GM18502 (cell line): ENCODE measurements around the gene CPE.

Source experiments
- ATAC-seq: cut with Tn5 transposase; IDR thresholded peaks from one replicate; pipeline ENCODE4 v1.9.1; 2021; ENCODE audit warnings: mild to moderate bottlenecking; ENCODE audit not compliant: unreplicated experiment, poor library complexity

CPE gene

DNA sequence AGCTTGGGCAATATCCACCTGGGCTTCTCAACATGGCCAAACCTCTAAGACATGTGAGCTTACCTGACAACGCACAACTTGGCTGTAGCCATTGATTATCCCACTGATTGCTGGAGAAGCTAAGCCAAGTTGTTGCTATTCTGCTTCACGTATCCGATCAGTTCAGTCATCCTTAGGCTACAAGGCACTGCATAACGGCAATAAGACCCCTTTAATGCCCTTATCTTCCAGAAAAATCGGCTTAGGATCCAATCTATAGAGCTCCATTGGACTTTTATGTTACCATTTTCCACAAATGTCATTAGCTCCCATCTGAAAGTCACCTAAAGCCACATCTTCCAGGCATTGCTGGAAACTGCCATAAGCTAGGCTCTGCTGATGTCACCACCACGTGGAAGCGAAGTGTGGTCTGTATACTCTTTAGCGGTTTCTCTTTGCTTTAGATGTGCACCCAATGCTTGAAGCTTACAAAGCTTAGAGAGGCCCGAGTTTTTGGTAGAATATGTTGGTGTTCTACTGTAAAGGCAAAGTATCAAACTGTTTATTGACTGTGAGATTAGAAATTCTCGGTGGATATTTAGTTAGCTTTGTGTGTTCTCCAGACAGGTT lies 163.1 kb downstream of the CPE start:
- ATAC-seq, result no peak

DNA sequence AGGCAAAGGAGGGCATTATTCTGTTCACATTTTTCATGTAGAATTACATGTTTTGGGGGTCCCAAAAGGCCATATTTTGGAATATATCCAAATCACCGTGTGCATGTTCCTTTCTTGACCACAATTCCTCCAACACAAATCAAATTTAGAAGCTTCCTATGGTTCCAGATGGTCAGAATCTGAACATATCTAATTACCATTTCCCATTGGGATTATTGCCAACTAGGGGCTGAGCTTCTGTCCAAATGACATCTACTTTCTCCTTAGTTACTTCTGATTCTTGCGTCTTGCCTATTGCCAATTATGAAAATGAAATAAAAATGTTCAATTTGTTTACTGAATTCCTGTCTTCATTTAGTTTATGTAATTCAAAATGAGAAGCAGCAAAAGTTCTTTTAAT lies 163.7 kb downstream of the CPE start:
- ATAC-seq, result no peak
